ENCODE results near the gene COL20A1.

Gene COL20A1

DNA sequence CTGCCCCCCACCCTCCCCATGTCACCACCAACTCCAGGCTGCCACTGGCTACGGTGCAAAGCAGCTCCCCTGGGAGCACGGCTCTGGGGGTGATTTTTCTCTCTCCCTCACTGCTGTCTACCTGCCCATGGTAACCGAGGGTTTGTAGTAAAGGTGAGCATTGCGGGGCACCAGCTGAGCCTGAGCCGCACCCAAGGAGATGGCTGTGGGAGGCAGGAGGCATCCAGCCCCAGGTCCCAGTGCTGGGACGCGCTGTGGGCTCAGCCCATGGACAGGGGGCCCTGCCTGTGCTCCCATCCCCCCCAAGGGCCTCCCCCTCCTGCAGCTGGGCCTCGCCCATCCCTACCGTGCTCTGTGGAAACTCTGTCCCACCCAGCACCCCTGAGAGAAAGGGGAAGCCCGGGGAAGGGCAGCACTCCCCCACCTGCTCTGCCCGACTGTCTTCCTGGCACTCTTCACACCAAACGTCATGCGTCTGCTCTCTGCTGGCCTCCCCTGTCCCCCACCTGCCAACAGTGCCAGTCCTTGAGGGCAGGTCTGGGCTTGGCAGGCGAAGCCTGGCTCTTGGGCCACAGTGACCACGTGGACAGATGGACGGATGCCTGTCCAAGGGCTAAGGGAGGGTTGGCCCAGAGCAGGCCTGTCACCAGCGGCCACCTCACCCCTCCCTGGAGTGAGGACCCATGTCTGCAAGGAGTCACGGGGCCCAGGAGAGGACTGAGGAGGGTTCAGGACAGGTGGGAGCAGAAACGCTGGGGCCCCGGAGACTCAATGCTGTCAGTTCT lies 72.0 kb downstream of the COL20A1 start:
- H3K4me3 ChIP-seq (ENCODE audit: low read depth, low read length): no peak overlapping the region
- no peak for DNase-seq (ENCODE audit: low read depth, low spot score)
- TF ChIP-seq, protein P1, sequence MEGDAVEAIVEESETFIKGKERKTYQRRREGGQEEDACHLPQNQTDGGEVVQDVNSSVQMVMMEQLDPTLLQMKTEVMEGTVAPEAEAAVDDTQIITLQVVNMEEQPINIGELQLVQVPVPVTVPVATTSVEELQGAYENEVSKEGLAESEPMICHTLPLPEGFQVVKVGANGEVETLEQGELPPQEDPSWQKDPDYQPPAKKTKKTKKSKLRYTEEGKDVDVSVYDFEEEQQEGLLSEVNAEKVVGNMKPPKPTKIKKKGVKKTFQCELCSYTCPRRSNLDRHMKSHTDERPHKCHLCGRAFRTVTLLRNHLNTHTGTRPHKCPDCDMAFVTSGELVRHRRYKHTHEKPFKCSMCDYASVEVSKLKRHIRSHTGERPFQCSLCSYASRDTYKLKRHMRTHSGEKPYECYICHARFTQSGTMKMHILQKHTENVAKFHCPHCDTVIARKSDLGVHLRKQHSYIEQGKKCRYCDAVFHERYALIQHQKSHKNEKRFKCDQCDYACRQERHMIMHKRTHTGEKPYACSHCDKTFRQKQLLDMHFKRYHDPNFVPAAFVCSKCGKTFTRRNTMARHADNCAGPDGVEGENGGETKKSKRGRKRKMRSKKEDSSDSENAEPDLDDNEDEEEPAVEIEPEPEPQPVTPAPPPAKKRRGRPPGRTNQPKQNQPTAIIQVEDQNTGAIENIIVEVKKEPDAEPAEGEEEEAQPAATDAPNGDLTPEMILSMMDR (IDR thresholded peaks at IDR 0.05; ENCODE audit: insufficient read depth, low read length, missing control alignments): no peak
- CTCF ChIA-PET: interaction anchor here (1.9 kb wide), 1 partner anchor 141 kb away, joined by 4 read pairs; no protein-coding TSS in a partner anchor
- POLR2A ChIA-PET: no interaction called here

GRCh38 chr20:63365601-63366389 lies 72.8 kb downstream of the COL20A1 start:
- POLR2A ChIA-PET: no interaction called here
- H3K4me3 ChIP-seq (ENCODE audit: low read depth, low read length): no peak overlapping the region
- no peak for DNase-seq (ENCODE audit: low read depth, low spot score)
- TF ChIP-seq, protein P1 (IDR thresholded peaks at IDR 0.05; ENCODE audit: insufficient read depth, low read length, missing control alignments): no peak
- CTCF ChIA-PET: no interaction called here

GRCh38 chr20:63366390-63367365 lies 73.7 kb downstream of the COL20A1 start:
- TF ChIP-seq, protein P1 (IDR thresholded peaks at IDR 0.05; ENCODE audit: insufficient read depth, low read length, missing control alignments): no peak
- no peak overlapping the region for H3K4me3 ChIP-seq (ENCODE audit: low read depth, low read length)
- POLR2A ChIA-PET: no interaction called here
- no peak for DNase-seq (ENCODE audit: low read depth, low spot score)
- CTCF ChIA-PET: interaction anchor here (1.0 to 1.4 kb wide), 2 partner anchors 11 to 130 kb away, joined by 3 to 4 read pairs; no protein-coding TSS in a partner anchor

GRCh38 chr20:63367446-63368055 lies 74.6 kb downstream of the COL20A1 start:
- POLR2A ChIA-PET: no interaction called here
- TF ChIP-seq, protein P1 (IDR thresholded peaks at IDR 0.05; ENCODE audit: insufficient read depth, low read length, missing control alignments): no peak
- CTCF ChIA-PET: interaction anchor here (1.0 to 1.4 kb wide), 2 partner anchors 10 to 129 kb away, joined by 3 to 4 read pairs; no protein-coding TSS in a partner anchor
- DNase-seq (ENCODE audit: low read depth, low spot score): no peak
- no peak overlapping the region for H3K4me3 ChIP-seq (ENCODE audit: low read depth, low read length)

DNA sequence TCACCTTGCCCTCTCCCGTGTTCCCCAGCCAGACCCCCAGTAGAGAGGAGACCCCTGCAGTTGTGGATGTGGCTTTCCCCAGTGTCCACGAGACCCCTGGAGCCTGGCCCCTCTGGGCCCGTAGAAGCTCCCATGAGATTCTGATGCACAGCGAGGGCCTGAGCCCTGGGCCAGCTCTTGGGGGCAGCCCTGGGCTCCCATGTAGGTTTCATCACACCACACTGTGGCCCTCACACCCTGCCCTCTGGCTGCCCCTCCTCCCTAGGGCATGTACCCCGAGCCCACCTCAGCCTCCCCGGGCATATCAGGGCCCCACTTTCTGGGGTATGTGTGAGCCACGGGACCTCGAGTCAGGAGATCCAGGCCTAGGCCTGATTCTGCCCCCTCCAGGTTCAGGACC lies 75.2 kb downstream of the COL20A1 start:
- DNase-seq (ENCODE audit: low read depth, low spot score): no peak
- POLR2A ChIA-PET: no interaction called here
- no peak overlapping the region for H3K4me3 ChIP-seq (ENCODE audit: low read depth, low read length)
- CTCF ChIA-PET: interaction anchor here (1.0 to 1.4 kb wide), 2 partner anchors 10 to 128 kb away, joined by 3 to 4 read pairs; no protein-coding TSS in a partner anchor
- TF ChIP-seq, protein P1 (IDR thresholded peaks at IDR 0.05; ENCODE audit: insufficient read depth, low read length, missing control alignments): no peak
